Neural progenitor cell (in vitro differentiated cells): ENCODE measurements around the gene C1QTNF7. TPM values are rescaled to one million over a fixed set of nuclear protein-coding genes. Genes with fewer than 3 reads are reported as not detected.
A peak's percentile ranks its signal among the peaks of the same experiment; 100 is the strongest.

Experiments
- DNase-seq: peaks from one replicate; pipeline ENCODE4 v3.0.0-alpha.2; 2016; ENCODE audit warnings: low spot score
- H2AFZ ChIP-seq: fragments of 200-600 bp; sonication (generic); replicated peaks from 2 replicates; pipeline ENCODE4 v1.6.1; 2016; ENCODE audit warnings: antibody characterized with exemption
- H3F3A ChIP-seq: fragments of 200-600 bp; sonication (generic); 2 replicates; pipeline ENCODE4 v1.6.1; 2016; ENCODE audit warnings: antibody characterized with exemption, low read depth
- H3K27ac ChIP-seq: fragments of 200-600 bp; sonication (generic); 2 replicates; pipeline ENCODE4 v1.5.1; 2016; ENCODE audit warnings: mild to moderate bottlenecking
- H3K27me3 ChIP-seq: fragments of 200-600 bp; sonication (generic); 2 replicates; pipeline ENCODE4 v1.6.1; 2016; ENCODE audit warnings: mild to moderate bottlenecking, moderate library complexity
- H3K36me3 ChIP-seq: fragments of 200-600 bp; sonication (generic); 2 replicates; pipeline ENCODE4 v1.5.1; 2016
- H3K4me1 ChIP-seq: fragments of 200-600 bp; sonication (generic); 2 replicates; pipeline ENCODE4 v1.6.1; 2016; ENCODE audit warnings: mixed run types
- H3K4me2 ChIP-seq: fragments of 200-600 bp; sonication (generic); 2 replicates; pipeline ENCODE4 v1.6.1; 2016
- H3K4me3 ChIP-seq: fragments of 200-600 bp; sonication (generic); 2 replicates; pipeline ENCODE4 v1.5.1; 2016
- H3K79me2 ChIP-seq: fragments of 200-600 bp; sonication (generic); 2 replicates; pipeline ENCODE4 v1.6.1; 2016; ENCODE audit warnings: low read depth
- H3K9ac ChIP-seq: fragments of 200-600 bp; sonication (generic); 2 replicates; pipeline ENCODE4 v1.6.1; 2016
- H3K9me3 ChIP-seq: fragments of 200-600 bp; sonication (generic); 2 replicates; pipeline ENCODE4 v1.5.1; 2016; ENCODE audit warnings: low read depth
- H4K20me1 ChIP-seq: fragments of 200-600 bp; sonication (generic); 2 replicates; pipeline ENCODE4 v1.6.1; 2016; ENCODE audit warnings: low read depth
- H3K27ac Mint-ChIP-seq: 3 replicates; pipeline ENCODE4 v1.8.0; 2021; ENCODE audit warnings: mixed read lengths
- H3K27me3 Mint-ChIP-seq: 2 replicates; pipeline ENCODE4 v1.8.0; 2022; ENCODE audit warnings: low read depth, mild to moderate bottlenecking, inconsistent platforms, moderate library complexity, mixed read lengths; ENCODE audit not compliant: insufficient read depth
- H3K36me3 Mint-ChIP-seq: 3 replicates; pipeline ENCODE4 v1.8.0; 2021; ENCODE audit warnings: mixed read lengths
- H3K4me1 Mint-ChIP-seq: 3 replicates; pipeline ENCODE4 v1.8.0; 2021; ENCODE audit warnings: mixed read lengths
- H3K4me3 Mint-ChIP-seq: 3 replicates; pipeline ENCODE4 v1.8.0; 2021; ENCODE audit warnings: mild to moderate bottlenecking, moderate library complexity, mixed read lengths
- H3K9me3 Mint-ChIP-seq: 3 replicates; pipeline ENCODE4 v1.8.0; 2020; ENCODE audit warnings: mixed read lengths
- CTCF ChIP-seq: fragments of 200-600 bp; sonication (generic); IDR thresholded peaks from 2 replicates; pipeline ENCODE4 v1.5.1; 2017; ENCODE audit warnings: antibody characterized with exemption, mild to moderate bottlenecking
- EZH2 ChIP-seq: fragments of 200-600 bp; sonication (generic); IDR thresholded peaks from 2 replicates; pipeline ENCODE4 v1.6.1; 2017; ENCODE audit warnings: antibody characterized with exemption, mild to moderate bottlenecking, moderate library complexity
- EZH2phosphoT487 ChIP-seq: fragments of 200-600 bp; sonication (generic); IDR thresholded peaks from 2 replicates; pipeline ENCODE4 v1.6.1; 2017; ENCODE audit warnings: antibody characterized with exemption
- total RNA-seq: library from RNA; depleted of rRNA; stranded (reverse); fragments of >200 nt; gene quantifications from 2 replicates; pipeline ENCODE4 v1.2.3, GENCODE V29; 2015; ENCODE audit warnings: low replicate concordance

C1QTNF7 gene
- not detected in 2 replicates for total RNA-seq

- Mint-ChIP-seq H3K27ac (no peak within 1 kb of the TSS), H3K4me1 (no peaks in the 10 kb centered on the region), H3K9me3 (no peaks in the 10 kb centered on the region), H3K36me3 (no peaks in the 10 kb centered on the region), H3K27me3 (no peaks in the 10 kb centered on the region), H3K4me3 (no peak within 1 kb of the TSS)
- Histone ChIP-seq H4K20me1 (no peaks in the 10 kb centered on the region), H3F3A (no peaks in the 10 kb centered on the region), H3K36me3 (no peaks in the 10 kb centered on the region), H3K4me1 (no peaks in the 10 kb centered on the region), H3K27ac (no peak within 1 kb of the TSS), H3K79me2 (no peaks in the 10 kb centered on the region), H3K4me3 (no peak within 1 kb of the TSS), H3K27me3 (no peaks in the 10 kb centered on the region), H3K4me2 (no peak within 1 kb of the TSS), H3K9ac (no peak within 1 kb of the TSS), H3K9me3 (no peaks in the 10 kb centered on the region), H2AFZ (no peak within 1 kb of the TSS)
- no peak for DNase-seq
- TF ChIP-seq EZH2phosphoT487: no peak
- TF ChIP-seq CTCF: no peak
- TF ChIP-seq EZH2: no peak
These were observed at the start of gene C1QTNF7 for GRCh38 chr4:15427701-15428100. Gene C1QTNF7, plus strand, starts transcription at chr4:15428033. Its CDS starts 7,711 bp downstream, at chr4:15435744.

- no peak overlapping the region for H3K27ac ChIP-seq
- H2AFZ ChIP-seq: no peak overlapping the region
- H3K4me2 ChIP-seq: no peak overlapping the region
- no peaks in the 10 kb centered on the region for H3K9me3 Mint-ChIP-seq
- TF ChIP-seq CTCF (no peak), EZH2phosphoT487 (peak; percentile 92)
- no peak overlapping the region for H3K27ac Mint-ChIP-seq
- no peaks in the 10 kb centered on the region for H3K27me3 Mint-ChIP-seq
- no peak overlapping the region for H3K4me3 ChIP-seq
- peaks cover 2% of the 10 kb centered on the region for H3K36me3 Mint-ChIP-seq
- H4K20me1 ChIP-seq: no peaks in the 10 kb centered on the region
- no peaks in the 10 kb centered on the region for H3K9me3 ChIP-seq
- no peak overlapping the region for H3K4me3 Mint-ChIP-seq
- no peaks in the 10 kb centered on the region for H3K27me3 ChIP-seq
- H3K79me2 ChIP-seq: no peaks in the 10 kb centered on the region
- no peaks in the 10 kb centered on the region for H3K36me3 ChIP-seq
- H3K4me1 ChIP-seq: peaks cover 4% of the 10 kb centered on the region
- H3F3A ChIP-seq: no peaks in the 10 kb centered on the region
- H3K9ac ChIP-seq: no peak overlapping the region
- H3K4me1 Mint-ChIP-seq: peaks cover 23% of the 10 kb centered on the region
- DNase-seq: peak; percentile 33
These were observed 49.8 kb upstream of the C1QTNF7 start for GRCh38 chr4:15378062-15378461.

GRCh38 chr4:15378493-15378892 is 49.3 kb upstream of the C1QTNF7 start:
- H4K20me1 ChIP-seq: no peaks in the 10 kb centered on the region
- H3K36me3 ChIP-seq: no peaks in the 10 kb centered on the region
- peaks cover 4% of the 10 kb centered on the region for H3K4me1 ChIP-seq
- Mint-ChIP-seq H3K9me3 (no peaks in the 10 kb centered on the region), H3K27me3 (no peaks in the 10 kb centered on the region), H3K4me3 (no peak overlapping the region), H3K4me1 (peaks cover 23% of the 10 kb centered on the region), H3K36me3 (peaks cover 2% of the 10 kb centered on the region), H3K27ac (no peak overlapping the region)
- no peak for DNase-seq
- H3K79me2 ChIP-seq: no peaks in the 10 kb centered on the region
- H3K27ac ChIP-seq: no peak overlapping the region
- no peak overlapping the region for H3K4me2 ChIP-seq
- no peak overlapping the region for H2AFZ ChIP-seq
- H3F3A ChIP-seq: no peaks in the 10 kb centered on the region
- H3K4me3 ChIP-seq: no peak overlapping the region
- no peaks in the 10 kb centered on the region for H3K27me3 ChIP-seq
- H3K9ac ChIP-seq: no peak overlapping the region
- no peaks in the 10 kb centered on the region for H3K9me3 ChIP-seq
- no peak for TF ChIP-seq CTCF
- no peak for TF ChIP-seq EZH2phosphoT487
- TF ChIP-seq EZH2: no peak
